Renal cortical epithelial cell (primary cell): ENCODE results near the gene DYRK1B. TPM values are rescaled to one million over a fixed set of nuclear protein-coding genes. Genes with fewer than 3 reads are reported as not detected.
"Not testable (repeated sequence)": the region's sequence is repeated elsewhere in the genome, so short reads cannot be mapped to it uniquely, and the experiment has no call there.

Source experiments
- DNase-seq: peaks from one replicate; pipeline ENCODE4 v3.0.0-alpha.2; 2011; ENCODE audit warnings: low read depth
- total RNA-seq: library from RNA; depleted of rRNA; stranded (reverse); fragments of >200 nt; gene quantifications from 2 replicates; pipeline ENCODE4 v1.2.3, GENCODE V29; 2014

DYRK1B gene
- total RNA-seq, 1 donor from 2014 or later = 47.1 TPM

DNA sequence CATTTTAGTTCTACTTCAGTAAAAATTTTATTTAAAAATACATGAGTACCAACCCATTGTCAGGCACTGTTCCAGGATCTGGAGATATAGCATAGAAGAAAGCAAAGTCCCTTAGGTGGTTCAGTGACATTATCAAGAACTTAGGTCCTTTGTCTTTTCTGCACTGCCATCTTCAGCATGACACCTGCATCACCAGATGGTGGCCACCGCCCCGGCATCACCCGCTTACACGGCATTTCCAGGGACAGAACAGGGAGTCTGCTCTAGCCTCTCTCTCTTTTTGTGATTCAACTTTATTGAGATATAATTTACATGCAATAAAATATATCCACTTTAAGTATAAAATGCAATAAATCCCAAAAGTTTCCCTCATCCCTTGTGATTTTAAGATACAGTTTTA lies 23.5 kb downstream of the DYRK1B start:
- DNase-seq = no peak

DNA sequence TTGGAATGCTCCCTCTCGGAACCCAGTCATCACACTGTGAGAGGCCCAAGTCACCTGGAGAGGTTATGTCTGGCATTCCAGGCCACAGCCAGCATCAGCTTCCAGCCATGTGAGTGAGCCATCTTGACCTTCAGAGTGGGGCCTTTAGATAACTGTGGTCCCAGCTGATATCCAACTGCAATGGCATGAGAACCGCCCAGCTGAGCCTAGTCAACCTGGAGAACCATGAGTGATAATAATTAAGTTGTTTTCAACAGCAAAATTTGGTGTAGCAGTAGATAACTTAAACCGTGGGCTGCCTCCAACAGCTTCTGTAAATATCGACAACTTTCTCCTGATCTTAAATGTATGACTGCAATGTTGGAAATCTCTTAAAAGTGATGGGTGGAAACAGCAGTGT lies 24.6 kb downstream of the DYRK1B start:
- no peak for DNase-seq

DNA sequence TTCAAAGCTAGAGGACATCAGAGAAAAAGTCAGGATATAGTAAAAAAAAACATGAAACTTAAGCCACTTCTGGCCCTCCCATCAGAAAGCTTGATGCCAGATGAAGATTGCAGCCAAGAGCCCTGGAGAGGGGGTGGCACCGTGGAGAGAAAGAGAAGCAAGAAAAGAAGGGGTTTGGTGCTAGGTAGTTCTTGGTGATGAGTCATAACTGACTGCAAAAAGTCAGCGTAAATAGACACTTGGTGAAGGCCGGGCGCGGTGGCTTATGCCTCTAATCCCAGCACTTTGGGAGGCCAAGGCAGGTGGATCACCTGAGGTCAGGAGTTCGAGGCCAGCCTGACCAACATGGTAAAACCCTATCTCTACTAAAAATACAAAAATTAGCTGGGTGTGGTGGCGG lies 25.3 kb downstream of the DYRK1B start:
- DNase-seq = not testable (repeated sequence)

DNA sequence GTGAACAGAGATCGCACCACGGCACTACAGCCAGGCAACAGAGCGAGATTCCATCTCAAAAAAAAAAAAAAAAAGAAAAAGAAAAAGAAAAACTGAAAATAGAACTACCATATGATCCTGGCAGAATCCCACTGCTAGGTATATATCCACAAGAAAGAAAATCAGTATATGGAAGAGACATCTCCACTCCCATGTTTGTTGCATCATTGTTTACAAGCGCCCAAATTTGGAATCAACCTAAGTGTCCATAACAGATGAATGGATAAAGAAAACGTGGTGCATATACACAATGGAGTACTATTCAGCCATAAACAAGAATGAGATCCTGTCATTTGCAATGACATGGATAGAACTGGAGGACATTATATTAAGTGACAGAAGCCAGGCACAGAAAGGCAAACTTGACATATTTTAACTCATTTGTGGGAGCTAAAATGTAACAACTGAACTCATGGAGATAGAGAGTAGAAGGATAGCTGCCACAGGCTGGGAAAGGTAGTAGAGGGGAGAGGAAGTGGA lies 26.1 kb downstream of the DYRK1B start:
- DNase-seq = no peak

DNA sequence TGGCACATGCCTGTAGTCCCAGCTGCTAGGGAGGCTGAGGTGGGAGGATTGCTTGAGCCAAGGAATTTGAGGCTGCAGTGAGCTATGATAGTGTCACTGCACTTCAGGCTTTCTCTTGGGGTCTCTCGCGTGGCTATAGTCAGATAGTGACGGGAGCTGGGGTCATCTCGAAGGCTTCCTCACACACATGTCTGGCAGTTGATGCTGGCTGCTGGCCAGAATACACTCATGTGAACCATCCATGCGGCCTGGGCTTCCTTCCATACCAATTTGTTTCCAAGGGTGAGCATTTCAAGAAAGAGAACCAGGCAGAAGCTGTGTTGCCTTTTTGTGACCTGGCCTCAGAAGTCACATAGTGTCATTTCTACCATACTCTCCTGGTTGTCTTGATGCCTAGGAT lies 28.9 kb downstream of the DYRK1B start:
- DNase-seq = no peak

DNA sequence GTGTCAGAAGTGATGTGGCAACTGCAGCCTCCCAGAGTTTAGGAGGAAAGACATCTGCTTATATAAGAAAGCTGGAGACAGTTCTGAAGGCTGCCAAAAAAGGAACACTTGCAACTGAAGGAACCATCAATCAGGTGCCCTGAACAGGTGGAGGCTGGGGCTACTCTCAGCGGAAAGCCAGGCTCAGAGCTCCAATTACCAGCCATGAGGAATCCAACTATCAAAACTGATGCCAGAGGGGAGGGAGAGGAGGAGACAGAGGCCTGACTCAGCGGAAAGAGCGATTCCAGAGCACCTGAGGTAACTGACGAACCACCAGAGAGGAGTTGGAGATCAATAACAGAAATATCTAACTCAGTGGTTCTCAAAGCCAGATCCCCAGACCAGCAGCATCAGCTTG lies 31.0 kb downstream of the DYRK1B start:
- no peak for DNase-seq

DNA sequence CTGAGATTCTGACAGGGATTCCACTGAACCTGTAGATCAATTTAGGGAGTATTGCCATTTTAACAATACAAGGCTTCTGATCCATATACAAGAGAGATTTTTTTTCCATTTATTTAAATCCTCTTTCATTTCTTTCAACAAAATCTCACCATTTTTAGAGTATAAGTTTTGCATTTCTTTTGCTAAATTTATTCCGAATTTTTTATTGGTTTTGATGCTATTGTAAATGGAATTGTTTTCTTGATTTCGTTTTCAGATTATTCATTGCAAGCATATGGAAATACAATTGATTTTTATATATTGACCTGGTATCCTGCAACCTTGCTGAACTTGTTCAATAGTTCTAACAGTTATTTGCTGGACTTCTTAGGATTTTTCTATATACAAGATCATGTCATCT lies 36.9 kb downstream of the DYRK1B start:
- DNase-seq = no peak

DNA sequence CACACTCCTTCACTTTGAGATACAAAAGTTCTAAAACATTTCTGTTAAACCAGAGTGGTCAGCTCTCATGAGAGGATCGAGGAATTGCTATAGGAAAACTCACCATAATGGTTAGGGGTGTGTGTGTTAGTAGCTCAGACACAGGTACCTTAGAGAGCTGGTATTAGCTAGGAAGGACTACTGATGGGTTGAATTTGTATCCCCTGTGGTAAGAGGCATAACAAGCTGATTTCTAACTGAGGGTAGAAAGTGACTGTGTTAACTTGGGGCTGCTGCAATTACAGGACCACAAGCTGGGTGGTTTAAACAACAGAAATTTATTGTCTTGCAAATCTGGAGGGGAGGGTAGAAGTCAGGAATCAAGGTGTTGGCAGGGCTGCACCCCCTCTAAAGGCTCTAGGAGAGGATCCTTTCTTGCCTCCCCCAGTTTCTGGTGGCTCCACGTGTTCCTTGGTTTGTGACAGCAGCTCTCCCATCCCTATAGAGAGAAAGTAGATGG lies 37.9 kb downstream of the DYRK1B start:
- DNase-seq = no peak

DNA sequence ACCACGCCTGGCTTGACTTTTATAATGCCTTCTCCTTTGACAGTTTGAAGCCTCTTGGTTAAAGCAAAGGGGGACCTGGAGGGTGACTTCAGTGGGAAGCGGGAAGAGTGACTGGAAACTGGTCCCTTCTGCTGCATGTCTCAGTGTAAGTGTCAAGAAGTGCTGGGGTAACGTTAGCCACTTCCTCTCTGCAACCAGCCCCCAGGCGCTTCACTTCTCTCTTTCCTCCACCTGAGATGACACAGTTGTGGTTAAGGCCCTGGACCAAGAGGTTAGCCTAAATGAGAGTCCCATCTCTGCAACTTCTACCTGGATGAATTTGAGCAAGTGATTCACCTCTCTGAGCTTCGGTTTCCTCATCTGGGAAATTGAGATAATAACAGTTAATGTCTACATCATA lies 39.0 kb downstream of the DYRK1B start:
- DNase-seq = no peak

DNA sequence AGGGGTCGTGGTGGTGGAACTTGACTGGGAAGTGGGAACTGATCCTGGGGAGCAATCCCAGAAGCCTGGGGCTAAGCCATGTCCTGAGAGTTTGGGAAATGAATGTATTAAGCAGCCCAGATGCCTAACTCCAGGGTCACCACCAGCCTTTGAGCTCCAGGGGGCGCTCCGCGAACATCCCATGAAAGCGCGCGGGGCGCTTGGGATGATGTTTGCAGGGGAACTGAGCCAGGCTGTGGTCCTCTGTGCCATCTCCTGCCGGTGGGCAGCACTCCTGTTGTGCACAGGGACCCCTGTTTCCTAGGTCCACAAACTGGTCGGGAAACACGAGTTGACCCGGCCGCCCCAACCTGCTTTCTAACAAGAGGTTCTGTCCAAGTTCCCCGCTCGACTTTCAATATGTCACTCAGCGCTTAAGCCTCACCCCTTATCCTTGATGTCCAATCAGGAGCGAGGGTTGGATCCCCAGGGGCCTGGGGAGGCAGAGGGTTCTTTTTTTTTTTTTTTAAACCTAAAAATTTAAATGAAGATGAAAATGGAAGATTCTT lies 40.9 kb downstream of the DYRK1B start:
- peak; percentile 43 for DNase-seq

DNA sequence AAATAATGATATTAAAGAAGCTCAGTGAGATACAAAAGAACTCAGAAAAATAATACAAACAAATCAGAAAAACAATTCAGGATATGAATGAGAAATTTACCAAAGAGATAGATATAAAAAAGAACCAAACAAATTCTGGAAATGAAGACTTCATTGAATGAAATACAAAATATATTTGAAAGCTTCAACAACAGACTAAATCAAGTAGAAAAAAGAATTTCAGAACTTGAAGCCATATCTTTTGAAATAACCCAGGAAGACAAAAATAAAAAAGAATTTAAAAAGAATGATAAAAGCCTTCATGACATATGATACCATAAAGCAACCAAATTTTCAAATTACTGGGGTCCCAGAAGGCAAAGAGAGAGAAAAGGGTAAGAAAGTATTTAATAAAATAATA lies 45.7 kb downstream of the DYRK1B start:
- no peak for DNase-seq

DNA sequence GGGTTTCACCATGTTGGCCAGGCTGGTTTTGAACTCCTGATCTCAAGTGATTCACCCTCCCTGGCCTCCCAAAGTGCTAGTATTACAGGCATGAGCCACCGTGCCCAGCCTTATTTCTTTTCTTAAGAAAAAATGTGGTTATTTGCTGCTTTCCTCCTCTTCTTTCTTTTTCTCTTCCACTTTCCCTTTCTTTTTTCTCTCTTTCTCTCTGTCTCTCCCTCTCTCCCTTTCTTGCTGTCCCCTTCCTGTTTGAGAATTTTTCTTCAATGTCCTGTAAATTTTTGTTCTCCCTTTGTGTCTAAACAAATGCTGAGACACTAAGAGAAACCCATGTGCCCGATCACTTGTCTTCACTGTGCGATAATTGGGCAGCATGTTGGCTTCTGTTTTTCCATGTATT lies 53.1 kb downstream of the DYRK1B start:
- DNase-seq = no peak

DNA sequence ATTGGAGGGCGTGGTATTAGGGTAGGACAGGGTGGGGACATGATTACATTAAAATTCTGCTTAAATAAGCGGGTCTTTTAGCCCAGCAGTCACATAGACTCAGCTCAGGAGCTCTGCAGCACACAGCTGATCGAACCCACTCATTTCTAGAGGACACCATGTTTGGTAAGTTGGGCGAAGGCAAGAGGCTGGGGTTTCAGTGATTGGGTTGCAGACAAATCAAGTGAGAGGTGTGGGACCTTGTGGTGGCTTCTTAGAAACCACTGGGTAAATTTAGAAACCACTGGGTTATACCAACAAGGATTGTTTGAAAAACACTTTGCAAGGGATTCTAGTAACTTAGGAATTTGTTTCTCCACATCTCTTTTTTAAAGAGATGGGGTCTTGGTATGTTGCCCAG lies 55.2 kb downstream of the DYRK1B start, which contains the start of gene LEUTX:
TSS of gene LEUTX (plus strand) at position 92 of the 400 bp plus-strand sequence. CDS start at position 159, 67 bp downstream.
- DNase-seq = no peak

Other genes starting within 250 kb of the DYRK1B start
- gene LGALS13, start 231.6 kb downstream of the DYRK1B start, total RNA-seq = not detected in 2 replicates
- gene LGALS16, start 178.2 kb downstream of the DYRK1B start, total RNA-seq = not detected in 2 replicates
- not detected in 2 replicates for gene LGALS14, start 129.7 kb downstream of the DYRK1B start, total RNA-seq
- not detected in 2 replicates for gene CLC, start 96.1 kb downstream of the DYRK1B start, total RNA-seq
- gene LEUTX, start 55.3 kb downstream of the DYRK1B start, total RNA-seq = not detected in 2 replicates
- gene FBL, start 12.2 kb upstream of the DYRK1B start, total RNA-seq = 89.2 and 159 TPM in 2 replicates
- gene FCGBP, start 100.5 kb upstream of the DYRK1B start, total RNA-seq = 1.9 and 26.3 TPM in 2 replicates
- 128 and 155 TPM in 2 replicates for gene PSMC4, start 137.0 kb upstream of the DYRK1B start, total RNA-seq
- gene ZNF546, start 162.9 kb upstream of the DYRK1B start, total RNA-seq = 0.52 and 5.7 TPM in 2 replicates
- gene ZNF780B, start 222.1 kb upstream of the DYRK1B start, total RNA-seq = 4.5 and 33.2 TPM in 2 replicates